GM19193 (cell line): ENCODE results near the gene RASGRP1.

ENCODE experiments used
- POLR2A ChIP-seq: IDR thresholded peaks from 4 replicates; pipeline ENCODE4 v1.6.1; 2011; ENCODE audit not compliant: insufficient read depth, insufficient read length; ENCODE audit errors: extremely low read depth

RASGRP1 gene

DNA sequence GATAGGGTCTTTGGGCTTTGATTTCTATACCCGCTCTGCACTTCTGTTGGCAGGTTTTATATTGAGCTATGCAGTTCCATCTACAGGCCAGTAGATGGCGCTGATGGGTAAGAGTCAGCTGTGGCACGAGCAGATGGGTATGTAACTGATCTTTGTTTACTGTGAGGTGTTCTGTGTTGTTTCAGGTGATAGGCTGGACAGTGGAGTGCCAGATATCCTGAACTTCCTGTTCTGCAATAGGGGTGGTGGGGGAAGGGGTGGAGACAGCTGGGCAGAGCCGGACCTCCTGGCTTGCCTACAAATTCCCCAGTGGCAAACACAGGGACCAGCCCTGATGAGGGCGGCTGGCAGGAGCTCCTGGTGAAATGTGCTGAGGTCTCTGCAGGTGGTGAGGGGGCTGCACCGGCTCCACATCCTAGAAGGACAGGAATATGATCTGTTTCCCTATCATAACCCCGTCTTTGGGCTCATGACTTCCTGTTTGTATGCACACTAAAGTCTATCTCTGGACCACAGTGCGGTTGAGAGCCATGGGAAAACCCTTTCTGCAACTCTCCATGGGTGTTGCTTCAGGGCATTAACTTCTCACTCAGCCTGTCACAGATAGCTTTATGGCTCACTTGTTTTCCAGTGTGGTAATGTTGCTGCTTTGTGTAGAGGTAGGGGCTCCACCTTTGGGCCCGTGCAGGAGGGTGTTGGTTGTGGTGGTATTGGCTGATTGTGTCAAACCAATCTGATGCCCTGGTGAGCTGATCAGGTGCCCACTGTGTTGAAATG lies 124.1 kb downstream of the RASGRP1 start:
- TF ChIP-seq POLR2A: no peak
